HPDE6-E6E7 (cell line): ENCODE measurements around the gene CARD9.

Experiments
- DNase-seq: peaks from one replicate; pipeline ENCODE4 v3.0.0; 2011; ENCODE audit warnings: missing footprints; ENCODE audit errors: extremely low spot score

CARD9 gene

DNA sequence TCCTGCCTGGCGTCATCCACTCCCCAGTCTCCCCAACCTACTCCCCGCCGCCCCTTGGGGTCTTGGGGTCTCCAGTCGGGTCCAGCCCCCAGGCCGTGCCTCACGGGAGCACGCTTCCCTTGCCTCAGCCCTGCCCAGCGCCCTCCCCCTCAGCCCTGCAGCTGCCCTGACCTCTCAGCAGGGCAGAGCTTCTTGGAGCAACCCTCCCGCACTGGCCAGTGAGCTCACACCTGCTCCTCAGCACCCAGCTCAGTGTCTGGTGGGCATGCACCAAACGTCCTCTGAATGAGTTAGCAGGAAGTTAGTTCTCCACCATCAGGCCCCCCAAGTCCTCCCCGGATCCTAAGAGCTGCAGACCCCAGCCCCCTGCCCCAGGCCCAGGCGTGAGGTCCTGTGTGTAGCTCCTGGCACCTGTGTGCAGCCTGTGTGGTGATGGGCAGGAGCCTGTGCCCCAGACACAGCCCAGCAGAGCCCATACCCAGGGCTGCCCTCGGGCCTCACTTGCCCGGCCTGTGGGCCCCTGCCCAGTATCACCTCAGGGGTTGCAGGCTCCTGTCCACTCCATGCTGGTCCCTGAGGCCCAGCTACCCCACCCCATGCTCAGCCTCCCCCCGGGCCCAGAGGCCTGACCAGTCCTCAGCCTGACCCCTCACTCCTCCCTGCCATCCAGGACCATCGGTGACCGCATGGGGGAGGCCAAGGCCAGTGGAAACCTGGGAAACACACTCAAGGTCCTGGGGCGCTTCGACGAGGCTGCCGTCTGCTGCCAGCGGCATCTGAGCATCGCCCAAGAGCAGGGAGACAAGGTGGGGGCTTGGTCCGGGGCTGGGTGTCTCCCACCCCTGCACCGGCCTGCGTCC is 37.9 kb downstream of the CARD9 start:
- DNase-seq, result no peak

DNA sequence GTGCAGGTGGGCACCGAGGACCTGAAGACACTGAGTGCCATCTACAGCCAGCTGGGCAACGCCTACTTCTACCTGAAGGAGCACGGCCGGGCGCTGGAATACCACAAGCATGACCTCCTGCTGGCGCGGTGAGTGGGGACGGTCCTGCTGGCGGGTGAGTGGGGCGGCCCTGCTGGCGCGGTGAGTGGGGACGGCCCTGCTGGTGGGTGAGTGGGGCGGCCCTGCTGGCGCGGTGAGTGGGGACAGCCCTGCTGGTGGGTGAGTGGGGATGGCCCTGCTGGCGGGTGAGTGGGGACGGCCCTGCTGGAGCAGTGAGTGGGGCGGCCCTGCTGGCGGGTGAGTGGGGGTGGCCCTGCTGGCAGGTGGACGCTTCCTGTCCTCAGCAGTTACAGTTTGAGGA is 38.9 kb downstream of the CARD9 start:
- no peak for DNase-seq

DNA sequence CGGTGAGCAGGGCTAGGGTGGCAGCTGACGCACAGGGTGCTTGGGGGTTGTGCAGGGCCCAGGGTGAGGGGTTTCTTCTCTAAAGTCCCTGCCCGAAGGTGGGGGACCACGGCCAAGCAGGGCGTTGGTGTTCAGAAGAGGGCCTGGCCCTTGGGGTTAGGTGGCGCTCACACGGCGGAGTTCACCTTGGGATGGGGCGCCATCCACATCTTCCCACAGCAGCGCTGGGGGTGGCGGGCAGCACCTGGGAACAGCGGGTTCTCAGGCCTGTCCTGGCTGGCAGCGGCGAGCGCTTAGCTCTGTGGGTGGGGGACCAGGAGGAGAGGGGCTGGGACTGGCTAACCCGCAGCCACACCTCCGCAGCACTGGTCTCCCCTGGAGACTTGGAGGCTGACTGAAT is 40.0 kb downstream of the CARD9 start:
- DNase-seq, result no peak

DNA sequence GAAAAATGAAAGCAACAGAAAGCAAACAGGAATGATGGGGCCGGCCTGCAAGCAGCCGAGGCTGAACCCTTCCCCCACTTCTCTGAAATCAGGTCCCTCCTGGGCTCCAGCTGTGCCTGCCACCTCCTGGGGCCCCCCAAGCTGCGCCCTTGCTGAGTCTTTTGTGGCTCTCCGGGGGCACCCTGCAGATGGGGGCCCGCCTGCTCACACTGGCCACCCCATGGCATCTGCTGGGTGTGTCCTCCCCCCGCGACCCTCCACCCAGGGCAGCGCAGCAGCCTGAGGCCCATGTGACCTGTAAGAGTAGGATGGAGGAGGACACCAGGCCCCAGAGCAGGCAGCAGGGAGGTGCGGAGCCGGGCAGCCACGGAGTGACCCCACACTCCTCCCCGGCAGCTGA is 40.4 kb downstream of the CARD9 start:
- DNase-seq, result no peak

DNA sequence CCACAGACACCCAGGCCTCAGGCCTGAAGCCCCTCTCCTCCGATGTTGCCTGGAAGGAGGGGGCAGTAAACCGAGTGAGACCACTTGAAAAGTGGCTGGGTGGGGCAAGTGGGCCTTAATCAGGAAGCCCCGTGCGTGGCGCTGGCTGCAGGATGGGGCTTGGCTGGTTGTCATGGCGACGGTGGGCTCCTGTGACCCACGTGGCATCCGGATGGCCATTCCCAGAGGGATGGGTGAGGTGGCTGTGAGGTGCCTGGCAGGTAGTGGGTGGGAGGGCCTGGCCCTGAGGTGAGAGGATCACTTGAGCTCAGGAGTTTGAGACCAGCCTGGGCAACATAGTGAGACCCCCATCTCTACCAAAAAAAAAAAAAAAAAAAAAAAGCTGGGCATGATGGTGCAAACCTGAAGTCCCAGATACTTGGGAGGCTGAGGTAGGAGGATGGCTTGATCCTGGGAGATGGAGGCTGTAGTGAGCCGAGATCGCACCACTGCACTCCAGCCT is 40.9 kb downstream of the CARD9 start:
- no peak for DNase-seq

DNA sequence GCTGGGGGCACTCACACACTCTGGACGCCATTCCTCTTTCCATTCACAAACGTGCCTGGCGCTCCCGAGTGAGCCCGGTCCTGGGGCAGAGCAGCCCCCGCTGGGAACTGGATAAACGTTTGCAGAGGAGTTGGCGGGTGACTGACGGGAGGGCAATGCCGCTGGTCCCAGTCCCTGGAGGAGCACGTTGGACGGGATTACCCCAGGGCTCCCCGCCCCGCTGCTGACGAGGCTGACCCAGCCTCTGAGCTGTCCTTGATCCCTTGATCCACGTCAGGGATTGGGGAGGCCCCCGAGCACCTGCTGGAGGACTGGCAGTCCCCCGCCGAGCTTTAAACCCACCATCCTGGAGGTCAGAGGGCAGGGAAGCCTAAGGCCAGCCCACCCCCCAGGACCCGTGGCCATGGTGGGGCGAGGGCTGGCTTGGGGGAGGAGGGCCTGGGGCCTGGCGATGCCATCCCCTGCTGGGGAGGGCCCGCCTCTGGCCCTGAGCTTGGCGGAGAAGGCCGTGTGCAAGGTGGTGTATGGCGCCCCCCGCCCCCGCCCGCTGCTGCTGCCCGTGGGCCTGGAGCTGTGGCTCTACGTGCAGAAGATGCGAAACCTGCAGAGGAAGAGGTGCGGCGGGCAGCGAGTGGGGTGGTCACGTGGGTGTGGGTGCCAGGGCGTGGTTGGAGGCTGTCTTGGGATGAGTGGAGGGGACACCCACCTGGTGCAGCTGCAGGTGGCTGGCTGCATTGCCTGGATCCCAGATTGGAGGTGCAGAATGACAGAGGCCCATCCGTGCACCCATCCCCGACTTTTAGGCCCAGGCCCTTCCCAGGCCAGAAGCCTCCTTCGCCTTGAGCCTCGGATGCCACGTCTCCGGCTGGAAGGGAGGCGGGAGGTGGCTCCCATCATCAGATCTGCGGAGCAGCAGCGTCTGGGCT is 41.6 kb downstream of the CARD9 start:
- no peak for DNase-seq

DNA sequence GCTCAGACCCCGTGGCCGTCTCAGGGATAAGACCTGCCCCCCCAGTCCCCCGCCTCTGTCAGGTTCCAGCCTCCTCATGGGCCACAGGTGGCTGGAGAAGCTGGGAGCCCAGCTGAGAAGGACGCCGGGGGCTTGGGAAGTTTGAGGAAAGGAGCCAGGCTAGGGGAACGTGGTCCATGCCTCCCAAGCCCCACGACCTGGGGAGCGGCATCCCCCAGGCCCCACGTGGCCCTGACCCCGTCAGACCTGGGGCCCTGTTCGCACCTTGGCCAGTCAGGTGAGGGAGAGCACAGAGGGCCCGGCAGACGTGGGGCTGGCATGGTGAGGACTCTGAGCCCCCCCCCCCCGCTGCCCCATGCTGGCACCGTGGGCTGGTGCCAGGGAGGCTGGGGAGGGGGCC is 42.4 kb downstream of the CARD9 start:
- DNase-seq, result no peak

DNA sequence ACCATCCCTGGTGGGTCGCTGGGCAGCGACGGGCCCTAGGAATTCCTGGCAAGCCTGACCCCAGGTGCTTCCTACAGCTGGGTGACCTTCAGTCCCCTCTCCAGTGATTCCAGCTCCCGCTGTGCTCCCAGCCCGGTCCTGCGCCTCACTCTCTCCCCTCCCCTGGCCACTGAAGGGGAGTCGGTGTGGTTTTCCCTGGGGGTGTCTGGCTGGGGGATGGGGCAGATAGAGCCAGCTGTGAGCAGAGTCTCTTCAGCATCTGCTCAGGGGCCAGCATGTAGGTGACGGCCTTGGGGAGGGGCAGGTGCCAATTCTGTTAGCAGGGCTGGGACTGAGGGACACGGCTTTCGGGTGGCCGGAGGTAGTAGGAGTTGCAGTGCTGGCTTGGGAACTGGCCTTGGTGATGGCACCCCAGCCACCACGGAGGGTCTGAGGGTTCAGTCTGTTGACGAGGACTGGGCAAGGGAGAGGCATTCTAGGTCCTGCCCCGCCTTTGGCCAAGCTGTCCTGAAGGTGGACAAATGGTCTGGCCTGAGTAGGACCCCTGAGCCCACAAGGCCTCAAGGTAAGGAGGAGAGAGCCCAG is 43.0 kb downstream of the CARD9 start:
- no peak for DNase-seq

DNA sequence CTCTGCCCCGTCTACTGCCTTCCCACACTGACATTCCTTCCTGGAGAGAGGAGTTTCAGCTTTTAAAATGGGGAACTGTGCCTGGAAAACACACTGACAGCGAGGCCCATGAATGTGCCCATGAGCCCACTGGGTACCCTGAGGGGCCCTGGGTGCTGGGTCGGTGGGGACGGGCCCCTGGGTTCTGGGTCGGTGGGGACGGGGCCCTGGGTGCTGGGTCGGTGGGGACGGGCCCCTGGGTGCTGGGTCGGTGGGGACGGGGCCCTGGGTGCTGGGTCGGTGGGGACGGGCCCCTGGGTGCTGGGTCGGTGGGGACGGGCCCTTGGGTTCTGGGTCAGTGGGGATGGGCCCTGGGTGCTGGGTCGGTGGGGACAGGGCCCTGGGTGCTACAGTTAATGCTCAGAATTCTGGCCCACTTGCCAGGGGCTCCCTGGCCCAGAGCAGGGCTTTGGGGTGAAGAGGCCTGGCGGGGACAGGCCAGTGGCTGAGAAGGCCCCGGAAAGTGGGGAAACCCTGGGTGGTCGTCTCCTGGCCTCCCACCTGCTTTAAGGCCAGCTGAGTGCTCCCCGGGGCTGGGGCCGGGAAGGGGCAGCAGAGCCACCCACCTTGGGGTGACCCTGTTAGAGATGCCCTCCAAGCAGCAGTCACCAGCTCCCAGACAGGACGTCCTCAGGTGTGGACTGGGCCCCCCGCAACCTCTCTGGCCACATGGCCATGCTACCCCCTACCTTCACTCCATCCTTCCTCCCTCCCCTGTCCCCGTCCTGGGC is 43.6 kb downstream of the CARD9 start:
- DNase-seq, result no peak

DNA sequence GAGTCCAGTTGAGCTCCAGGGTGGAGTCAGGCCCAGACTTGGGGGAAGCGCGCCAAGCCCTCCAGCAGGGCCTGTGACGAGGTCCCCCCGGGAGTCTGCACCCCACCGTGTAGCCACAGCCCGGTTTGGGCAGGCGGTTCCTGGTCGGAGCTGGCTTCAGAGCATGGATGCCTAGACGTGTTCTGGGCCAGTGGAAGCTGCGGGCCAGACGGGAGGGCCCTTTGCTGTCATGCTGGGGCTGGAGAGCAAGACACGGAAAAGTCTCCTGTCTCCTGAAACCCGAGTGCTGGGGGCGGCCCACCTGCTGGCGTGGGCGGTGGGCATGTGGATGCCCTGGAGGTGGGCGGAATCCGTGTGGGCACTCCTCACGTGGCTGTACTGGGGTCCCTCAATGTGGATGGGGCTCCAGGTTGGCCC is 44.2 kb downstream of the CARD9 start:
- no peak for DNase-seq

DNA sequence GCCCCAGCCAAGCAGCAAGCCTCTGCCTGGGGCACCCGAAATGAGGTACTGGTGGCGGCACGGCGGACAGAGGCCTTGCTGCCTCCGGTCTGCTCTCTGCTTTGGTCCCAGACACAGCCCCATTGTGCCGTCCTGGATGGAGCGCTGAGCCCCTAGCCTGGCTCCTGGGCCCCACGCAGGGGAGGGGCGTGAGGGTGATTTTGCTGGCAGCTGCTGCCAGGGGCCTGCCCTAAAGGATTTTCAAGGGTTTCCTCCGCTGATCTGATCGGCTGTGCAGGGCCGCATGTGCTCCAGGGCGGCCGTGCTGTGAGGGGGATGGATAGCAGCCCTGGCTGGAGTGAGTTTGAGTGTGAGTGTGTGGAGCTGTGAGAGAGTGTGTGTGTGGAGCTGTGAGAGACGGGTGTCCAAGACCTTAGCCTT is 44.8 kb downstream of the CARD9 start:
- no peak for DNase-seq

DNA sequence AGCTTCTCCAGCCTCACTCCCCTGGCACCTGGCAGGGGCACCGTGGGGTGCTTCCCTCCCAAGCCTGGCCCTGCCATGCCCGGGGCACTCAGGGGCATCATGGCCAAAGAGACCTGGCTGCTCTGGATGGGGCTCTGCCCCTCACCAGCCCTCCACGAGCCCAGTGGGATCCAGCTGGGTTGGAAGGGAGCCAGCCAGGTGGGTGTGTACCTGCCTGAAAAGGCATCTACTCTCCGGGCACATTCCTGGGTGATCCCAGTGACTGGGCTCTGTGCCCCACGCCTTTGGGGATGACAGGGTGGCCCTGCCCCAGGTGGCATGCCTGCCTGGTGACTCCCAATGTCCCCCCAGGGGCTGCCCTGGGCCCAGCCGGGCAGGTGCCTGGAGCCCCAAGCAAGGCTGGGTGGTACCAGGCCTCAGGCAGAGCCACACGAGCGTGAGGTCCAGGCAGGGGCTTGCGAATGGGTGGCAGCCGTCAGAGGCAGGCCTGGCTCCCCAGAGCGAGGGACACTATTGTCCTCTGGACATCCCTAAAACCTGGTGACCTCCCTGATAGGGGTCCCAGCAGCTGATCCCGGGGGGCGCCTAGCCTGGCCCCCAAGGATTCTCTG is 45.4 kb downstream of the CARD9 start:
- DNase-seq, result no peak

DNA sequence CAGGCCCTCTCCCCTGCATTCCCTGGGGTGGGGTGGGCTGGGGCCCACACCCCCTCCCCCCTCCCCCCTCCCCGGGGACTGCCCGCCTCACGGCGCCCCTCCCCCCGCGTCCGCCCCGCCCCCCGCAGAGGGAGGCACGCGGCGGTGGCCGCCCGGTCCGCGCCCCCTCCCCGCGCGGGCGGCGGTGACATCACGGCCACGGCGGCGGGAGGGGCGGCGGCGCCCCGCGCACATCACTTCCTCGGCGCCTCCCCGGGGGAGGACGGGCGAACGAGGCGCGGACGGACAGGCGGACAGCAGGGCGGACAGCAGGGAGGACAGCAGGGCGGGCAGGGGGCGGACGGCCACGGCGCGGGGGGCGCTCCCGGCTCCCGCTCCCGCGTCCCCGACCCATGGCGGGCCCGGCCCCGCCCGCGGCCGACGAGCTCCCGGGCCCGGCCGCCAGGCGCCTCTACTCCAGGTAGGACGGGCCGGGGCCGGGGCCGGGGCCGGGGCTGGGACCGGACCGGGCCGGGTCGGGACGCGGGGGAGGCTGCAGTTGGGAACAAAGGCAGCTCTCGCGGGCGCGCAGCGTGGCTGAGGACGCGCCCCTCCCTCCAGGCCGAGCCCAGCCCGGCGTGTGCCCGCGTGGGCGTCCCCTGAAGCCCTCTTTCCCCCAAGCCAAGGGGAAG is 46.0 kb downstream of the CARD9 start, which contains the start of gene GPSM1:
TSS of gene GPSM1 (plus strand) at position 236 of the 671 bp plus-strand sequence. CDS start at position 393, 157 bp downstream.
- no peak for DNase-seq

DNA sequence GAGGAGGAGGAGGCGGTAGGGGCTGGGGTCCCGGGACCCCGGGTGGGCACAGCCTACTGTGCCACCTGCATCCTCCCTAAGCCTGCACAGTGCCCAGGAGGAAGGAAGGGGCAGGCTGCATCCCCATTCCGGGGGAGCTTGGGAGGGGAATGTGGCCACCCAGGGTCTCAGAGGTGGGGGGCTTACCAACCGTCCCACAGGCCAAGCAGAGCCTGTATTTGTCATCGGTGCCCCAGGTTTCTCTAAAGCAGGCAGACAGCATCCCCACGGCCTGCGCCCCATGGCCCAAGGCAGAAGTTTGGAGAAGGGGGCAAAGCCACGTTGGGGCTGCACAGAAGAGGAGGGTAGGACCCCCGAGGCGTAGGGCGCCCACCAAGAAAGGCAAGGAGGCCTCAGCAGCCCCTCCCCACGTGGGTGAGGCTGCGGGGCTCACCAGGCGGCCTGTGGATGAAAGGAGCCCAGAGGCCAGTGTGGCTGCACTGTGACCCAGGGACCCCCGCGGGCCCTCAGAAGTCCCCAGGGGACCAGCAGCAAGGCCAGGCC is 46.6 kb downstream of the CARD9 start:
- no peak for DNase-seq

DNA sequence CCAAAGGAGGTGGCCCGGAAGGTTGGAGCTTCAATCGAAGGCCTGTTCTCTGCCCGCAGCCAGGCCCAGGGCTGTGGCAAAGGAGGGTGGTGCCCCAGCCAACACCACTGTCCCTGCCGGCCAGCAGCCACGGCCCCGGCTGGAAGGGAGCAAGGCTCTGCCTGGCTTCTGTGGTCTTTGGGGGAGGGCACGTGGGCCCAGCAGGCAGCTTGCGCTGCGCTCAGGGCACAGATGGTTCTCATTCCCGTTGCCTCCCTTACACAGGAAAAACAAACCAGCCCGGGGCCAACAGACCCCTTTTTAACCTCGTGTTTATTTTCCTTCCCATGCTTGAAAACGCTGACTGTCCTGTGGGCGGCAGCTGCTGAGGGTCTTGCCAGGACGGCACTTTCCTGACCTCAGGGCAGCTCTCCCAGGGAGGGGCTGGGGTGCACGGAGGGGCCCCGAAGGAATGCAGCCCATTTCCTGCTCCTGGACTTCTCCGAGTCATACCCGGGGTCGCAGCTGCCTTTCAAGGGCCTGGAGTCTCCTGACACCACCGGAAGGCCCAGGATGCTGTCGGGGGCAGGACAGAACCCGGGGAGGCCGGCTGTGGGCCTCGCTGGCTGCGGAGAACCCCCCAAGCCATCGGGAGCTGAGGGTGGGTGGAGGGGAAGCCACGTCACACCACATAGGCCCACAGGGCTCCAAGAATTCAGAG is 47.3 kb downstream of the CARD9 start:
- no peak for DNase-seq

DNA sequence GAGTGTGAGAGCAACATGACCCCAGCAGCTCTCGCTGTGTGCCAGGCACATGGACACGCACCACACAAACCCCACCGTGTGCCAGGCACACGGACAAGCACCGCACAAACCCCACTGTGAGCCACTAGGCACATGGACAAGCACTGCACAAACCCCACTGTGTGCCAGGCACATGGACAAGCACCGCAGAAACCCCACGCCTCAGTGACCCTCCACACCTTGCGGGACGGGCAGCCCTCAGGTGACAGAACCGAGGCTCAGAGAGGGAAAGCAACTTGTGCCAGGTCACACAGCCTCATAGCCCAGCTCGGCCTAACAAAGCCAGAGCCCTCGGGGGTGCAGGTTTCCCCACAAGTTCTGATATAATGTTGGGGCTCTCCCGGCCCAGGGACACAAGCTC is 48.1 kb downstream of the CARD9 start:
- no peak for DNase-seq

DNA sequence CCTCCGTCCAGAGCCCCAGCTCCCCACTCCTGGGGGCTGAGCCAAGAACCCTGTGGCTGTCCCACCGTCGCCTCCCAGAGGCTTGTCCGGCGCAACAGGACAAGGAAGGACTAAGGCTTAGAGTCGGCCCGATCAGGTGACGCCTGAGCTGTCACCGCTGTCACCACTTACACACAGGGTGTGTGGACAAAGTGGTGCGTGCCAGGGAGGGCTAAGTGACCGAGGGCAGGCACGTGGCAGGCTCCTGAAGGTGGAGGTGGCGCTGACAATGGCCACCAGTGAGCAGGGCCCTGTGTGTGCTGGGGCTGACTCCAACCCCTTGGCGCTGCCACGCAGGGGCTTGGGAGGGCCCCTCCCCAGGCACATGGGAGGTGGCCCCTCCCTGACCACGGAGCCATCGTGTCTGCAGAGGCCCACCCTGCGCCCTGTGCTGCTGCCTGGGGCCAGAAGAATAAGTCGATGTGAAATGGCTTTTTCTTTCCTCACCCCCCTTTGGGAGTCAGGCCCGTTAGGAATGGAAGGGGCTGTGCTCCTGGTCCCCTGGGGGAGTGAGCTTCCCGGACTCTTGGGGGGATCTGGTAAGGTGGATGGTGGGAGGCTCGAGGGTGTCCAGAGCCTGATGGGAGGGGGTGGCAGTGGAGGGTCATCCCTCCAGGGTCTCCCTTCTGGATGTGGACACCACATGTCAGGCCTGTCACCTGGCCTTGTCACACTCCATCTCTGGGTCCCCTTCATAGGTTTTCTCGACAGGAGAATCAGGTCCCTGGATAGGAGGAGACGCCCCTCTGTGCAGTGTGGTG is 48.8 kb downstream of the CARD9 start:
- no peak for DNase-seq

DNA sequence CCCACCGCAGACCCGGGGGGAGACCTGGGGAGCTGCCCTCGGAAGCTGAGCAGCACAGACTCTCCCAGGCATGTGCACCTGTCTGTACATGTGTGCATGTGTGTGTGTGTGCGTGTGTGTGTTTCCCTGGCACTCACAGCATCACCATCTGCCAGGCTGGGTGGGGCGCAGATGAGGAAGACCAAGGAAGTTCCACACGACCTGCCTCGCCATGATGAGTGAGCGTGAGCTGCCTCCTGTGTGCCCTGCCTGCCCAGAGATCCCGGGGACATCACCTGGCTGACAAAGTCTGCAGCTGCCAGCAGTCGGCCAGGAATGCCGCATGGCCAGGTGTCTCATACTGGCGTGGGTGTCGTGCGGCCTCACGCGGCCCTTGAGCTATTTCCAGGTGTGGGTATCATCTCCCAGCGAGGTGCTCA is 50.1 kb downstream of the CARD9 start:
- no peak for DNase-seq
